ENCODE measurements around the gene SRGAP3.

- TF ChIP-seq, protein P1, sequence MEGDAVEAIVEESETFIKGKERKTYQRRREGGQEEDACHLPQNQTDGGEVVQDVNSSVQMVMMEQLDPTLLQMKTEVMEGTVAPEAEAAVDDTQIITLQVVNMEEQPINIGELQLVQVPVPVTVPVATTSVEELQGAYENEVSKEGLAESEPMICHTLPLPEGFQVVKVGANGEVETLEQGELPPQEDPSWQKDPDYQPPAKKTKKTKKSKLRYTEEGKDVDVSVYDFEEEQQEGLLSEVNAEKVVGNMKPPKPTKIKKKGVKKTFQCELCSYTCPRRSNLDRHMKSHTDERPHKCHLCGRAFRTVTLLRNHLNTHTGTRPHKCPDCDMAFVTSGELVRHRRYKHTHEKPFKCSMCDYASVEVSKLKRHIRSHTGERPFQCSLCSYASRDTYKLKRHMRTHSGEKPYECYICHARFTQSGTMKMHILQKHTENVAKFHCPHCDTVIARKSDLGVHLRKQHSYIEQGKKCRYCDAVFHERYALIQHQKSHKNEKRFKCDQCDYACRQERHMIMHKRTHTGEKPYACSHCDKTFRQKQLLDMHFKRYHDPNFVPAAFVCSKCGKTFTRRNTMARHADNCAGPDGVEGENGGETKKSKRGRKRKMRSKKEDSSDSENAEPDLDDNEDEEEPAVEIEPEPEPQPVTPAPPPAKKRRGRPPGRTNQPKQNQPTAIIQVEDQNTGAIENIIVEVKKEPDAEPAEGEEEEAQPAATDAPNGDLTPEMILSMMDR (conservative IDR thresholded peaks at IDR 0.05; ENCODE audit: low read length) = no peak
- TF ChIP-seq EZH2phosphoT487 (IDR thresholded peaks at IDR 0.05; ENCODE audit: borderline replicate concordance) = no peak
Measured at GRCh38 chr3:9118222-9118621, 131.2 kb downstream of the SRGAP3 start.

Measured in Loucy (cell line).